GM23338 (cell line): ENCODE results near the gene PDLIM5. TPM values are rescaled to one million over a fixed set of nuclear protein-coding genes. Genes with fewer than 3 reads are reported as not detected.

Source experiments
- ATAC-seq: fragments of 200-7000 bp; cut with Tn5 transposase; 3 replicates; pipeline ENCODE4 v1.9.1; 2020
- DNase-seq: peaks from one replicate; pipeline ENCODE4 v3.0.0-alpha.2; 2015; ENCODE audit warnings: low spot score
- H2AFZ ChIP-seq: fragments of 200-600 bp; sonication (generic); 2 replicates; pipeline ENCODE4 v1.8.0; 2016; ENCODE audit warnings: antibody characterized with exemption, mild to moderate bottlenecking, moderate library complexity
- H3F3A ChIP-seq: fragments of 200-600 bp; sonication (generic); replicated peaks from 2 replicates; pipeline ENCODE4 v1.8.0; 2017; ENCODE audit warnings: antibody characterized with exemption, mixed run types, low read depth
- H3K27ac ChIP-seq: fragments of 200-600 bp; sonication (generic); 2 replicates; pipeline ENCODE4 v1.6.1; 2016; ENCODE audit warnings: low read depth
- H3K27me3 ChIP-seq: fragments of 200-600 bp; sonication (generic); 2 replicates; pipeline ENCODE4 v1.8.0; 2016; ENCODE audit warnings: mild to moderate bottlenecking, mixed run types, moderate library complexity; ENCODE audit not compliant: insufficient read depth
- H3K36me3 ChIP-seq: fragments of 200-600 bp; sonication (generic); 2 replicates; pipeline ENCODE4 v1.8.0; 2016; ENCODE audit warnings: mild to moderate bottlenecking; ENCODE audit not compliant: insufficient read depth
- H3K4me1 ChIP-seq: fragments of 200-600 bp; sonication (generic); 2 replicates; pipeline ENCODE4 v1.8.0; 2016; ENCODE audit warnings: mild to moderate bottlenecking, moderate library complexity; ENCODE audit not compliant: insufficient read depth
- H3K4me2 ChIP-seq: fragments of 200-600 bp; sonication (generic); 2 replicates; pipeline ENCODE4 v1.7.1; 2017; ENCODE audit warnings: mixed run types
- H3K4me3 ChIP-seq: fragments of 200-600 bp; sonication (generic); 2 replicates; pipeline ENCODE4 v1.6.1; 2016; ENCODE audit warnings: mixed run types
- H3K79me2 ChIP-seq: fragments of 200-600 bp; sonication (generic); replicated peaks from 2 replicates; pipeline ENCODE4 v1.8.0; 2017; ENCODE audit warnings: mild to moderate bottlenecking; ENCODE audit not compliant: insufficient read depth
- H3K9me2 ChIP-seq: fragments of 200-600 bp; sonication (generic); 2 replicates; pipeline ENCODE4 v1.8.0; 2017; ENCODE audit not compliant: insufficient read depth
- H4K20me1 ChIP-seq: fragments of 200-600 bp; sonication (generic); replicated peaks from 2 replicates; pipeline ENCODE4 v1.8.0; 2017; ENCODE audit warnings: mild to moderate bottlenecking; ENCODE audit not compliant: insufficient read depth
- H3K27ac Mint-ChIP-seq: 2 replicates; pipeline ENCODE4 v1.8.0; 2020; ENCODE audit warnings: inconsistent platforms, mild to moderate bottlenecking, moderate library complexity, mixed read lengths
- H3K27me3 Mint-ChIP-seq: 3 replicates; pipeline ENCODE4 v1.8.0; 2022; ENCODE audit warnings: low read depth, mild to moderate bottlenecking, moderate library complexity, mixed read lengths, inconsistent platforms; ENCODE audit not compliant: insufficient read depth, poor library complexity
- H3K36me3 Mint-ChIP-seq: 3 replicates; pipeline ENCODE4 v1.8.0; 2021; ENCODE audit warnings: low read depth, mild to moderate bottlenecking, inconsistent platforms, moderate library complexity, mixed read lengths
- H3K4me1 Mint-ChIP-seq: 3 replicates; pipeline ENCODE4 v1.8.0; 2020; ENCODE audit warnings: mild to moderate bottlenecking, inconsistent platforms, mixed read lengths
- H3K4me3 Mint-ChIP-seq: 3 replicates; pipeline ENCODE4 v1.8.0; 2021; ENCODE audit warnings: moderate library complexity, mild to moderate bottlenecking, inconsistent platforms, mixed read lengths
- H3K9me3 Mint-ChIP-seq: 3 replicates; pipeline ENCODE4 v1.8.0; 2020; ENCODE audit warnings: moderate library complexity, mild to moderate bottlenecking, inconsistent platforms, mixed read lengths
- CREB1 ChIP-seq: fragments of 250-450 bp; sonication (Bioruptor Pico); IDR thresholded peaks from 2 replicates; pipeline ENCODE4 v1.5.0; 2020; ENCODE audit warnings: low read depth, mild to moderate bottlenecking, moderate library complexity
- EZH2 ChIP-seq: fragments of 200-600 bp; sonication (generic); IDR thresholded peaks from one replicate; pipeline ENCODE4 v1.8.0; 2017; ENCODE audit warnings: antibody characterized with exemption, mild to moderate bottlenecking, low read depth; ENCODE audit not compliant: unreplicated experiment
- EZH2phosphoT487 ChIP-seq: fragments of 200-600 bp; sonication (generic); IDR thresholded peaks from one replicate; pipeline ENCODE4 v1.8.1; 2018; ENCODE audit warnings: antibody characterized with exemption; ENCODE audit not compliant: unreplicated experiment
- JUNB ChIP-seq: IDR thresholded peaks from one replicate; pipeline ENCODE4 v1.6.1; 2016; ENCODE audit warnings: antibody characterized with exemption; ENCODE audit not compliant: unreplicated experiment
- NANOG ChIP-seq: IDR thresholded peaks from 2 replicates; pipeline ENCODE4 v1.6.1; 2016; ENCODE audit warnings: antibody characterized with exemption, borderline replicate concordance
- POLR2AphosphoS5 ChIP-seq: IDR thresholded peaks from 2 replicates; pipeline ENCODE4 v1.6.1; 2016; ENCODE audit warnings: antibody characterized with exemption, low read depth
- REST ChIP-seq: IDR thresholded peaks from one replicate; pipeline ENCODE4 v1.6.1; 2018; ENCODE audit warnings: antibody characterized with exemption; ENCODE audit not compliant: unreplicated experiment
- STAT1 ChIP-seq: IDR thresholded peaks from one replicate; pipeline ENCODE4 v1.6.1; 2016; ENCODE audit warnings: antibody characterized with exemption; ENCODE audit not compliant: unreplicated experiment
- ZNF114 ChIP-seq: fragments of 250-450 bp; sonication (Bioruptor Pico); IDR thresholded peaks from 2 replicates; pipeline ENCODE4 v1.5.0; 2020; ENCODE audit warnings: mild to moderate bottlenecking, moderate library complexity
- ZNF331 ChIP-seq: fragments of 250-450 bp; sonication (Bioruptor Pico); IDR thresholded peaks from 2 replicates; pipeline ENCODE4 v1.5.0; 2020; ENCODE audit warnings: low read depth, mild to moderate bottlenecking, moderate library complexity
- polyA plus RNA-seq: library from polyadenylated mRNA; unstranded; fragments of >200 nt; fragmentation: Nextera tagmentation; extraction: Ambion mirVana; gene quantifications from 2 replicates; pipeline ENCODE4 v1.2.1, GENCODE V29; 2016
- total RNA-seq: library from RNA; depleted of rRNA; stranded (reverse); fragments of >200 nt; shearing (Covaris generic); gene quantifications from 2 replicates; pipeline ENCODE4 v1.2.3, GENCODE V29; 2014
- TF ChIP-seq, protein P1 (sequence below): fragments of 250-450 bp; sonication (Bioruptor Pico); IDR thresholded peaks from 2 replicates; pipeline ENCODE4 v1.5.0; 2020; ENCODE audit warnings: mild to moderate bottlenecking, moderate library complexity
- TF ChIP-seq, protein P2 (sequence below): IDR thresholded peaks from 2 replicates; pipeline ENCODE4 v1.6.1; 2016; ENCODE audit warnings: antibody characterized with exemption
- TF ChIP-seq, protein P3 (sequence below), 2 experiments: fragments of 200-600 bp in 1 of 2; sonication (generic) in 1 of 2; conservative IDR thresholded peaks; 2 replicates each; pipeline versions ENCODE4 v1.5.1 to v1.6.1; 2016 to 2017; ENCODE audit warnings: antibody characterized with exemption in 2 of 2, low read depth in 2 of 2, mild to moderate bottlenecking in 2 of 2, moderate library complexity in 1 of 2

Gene PDLIM5
- total and polyA plus RNA-seq, 2 experiments from 2014 or later, result 45.2 to 53.0 TPM

DNA sequence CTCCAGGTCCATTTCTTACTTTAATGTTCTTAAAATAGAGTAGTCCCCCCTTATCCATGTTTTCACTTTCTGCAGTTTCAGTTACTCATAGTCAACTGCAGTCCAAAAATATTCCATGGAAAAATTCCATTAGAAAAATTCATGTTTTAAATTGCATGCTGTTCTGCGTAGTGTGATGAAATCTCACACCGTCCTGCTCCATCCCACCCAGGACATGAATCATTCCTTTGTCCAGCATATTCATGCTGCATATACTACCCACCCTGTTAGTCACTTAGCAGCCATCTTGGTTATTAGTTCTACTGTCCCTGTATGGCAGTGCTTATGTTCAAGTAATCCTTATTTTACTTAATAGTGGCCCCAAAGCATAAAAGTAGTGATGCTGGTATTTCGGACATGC lies 5.4 kb upstream of the PDLIM5 start:
- Histone ChIP-seq H2AFZ (no peak overlapping the region), H3K4me3 (no peak overlapping the region), H3K27me3 (peaks cover 5% of the 10 kb centered on the region; the same call in 1 of the 2 replicates), H4K20me1 (no peaks in the 10 kb centered on the region), H3K36me3 (no peaks in the 10 kb centered on the region), H3K4me1 (no peaks in the 10 kb centered on the region; the same call in 1 of the 2 replicates), H3K79me2 (no peaks in the 10 kb centered on the region), H3K9me2 (0 out of 2 replicates have a peak, but pooled peaks cover 3% of the 10 kb centered on the region), H3K27ac (no peak overlapping the region), H3F3A (no peaks in the 10 kb centered on the region), H3K4me2 (no peak overlapping the region)
- TF ChIP-seq, protein P1, sequence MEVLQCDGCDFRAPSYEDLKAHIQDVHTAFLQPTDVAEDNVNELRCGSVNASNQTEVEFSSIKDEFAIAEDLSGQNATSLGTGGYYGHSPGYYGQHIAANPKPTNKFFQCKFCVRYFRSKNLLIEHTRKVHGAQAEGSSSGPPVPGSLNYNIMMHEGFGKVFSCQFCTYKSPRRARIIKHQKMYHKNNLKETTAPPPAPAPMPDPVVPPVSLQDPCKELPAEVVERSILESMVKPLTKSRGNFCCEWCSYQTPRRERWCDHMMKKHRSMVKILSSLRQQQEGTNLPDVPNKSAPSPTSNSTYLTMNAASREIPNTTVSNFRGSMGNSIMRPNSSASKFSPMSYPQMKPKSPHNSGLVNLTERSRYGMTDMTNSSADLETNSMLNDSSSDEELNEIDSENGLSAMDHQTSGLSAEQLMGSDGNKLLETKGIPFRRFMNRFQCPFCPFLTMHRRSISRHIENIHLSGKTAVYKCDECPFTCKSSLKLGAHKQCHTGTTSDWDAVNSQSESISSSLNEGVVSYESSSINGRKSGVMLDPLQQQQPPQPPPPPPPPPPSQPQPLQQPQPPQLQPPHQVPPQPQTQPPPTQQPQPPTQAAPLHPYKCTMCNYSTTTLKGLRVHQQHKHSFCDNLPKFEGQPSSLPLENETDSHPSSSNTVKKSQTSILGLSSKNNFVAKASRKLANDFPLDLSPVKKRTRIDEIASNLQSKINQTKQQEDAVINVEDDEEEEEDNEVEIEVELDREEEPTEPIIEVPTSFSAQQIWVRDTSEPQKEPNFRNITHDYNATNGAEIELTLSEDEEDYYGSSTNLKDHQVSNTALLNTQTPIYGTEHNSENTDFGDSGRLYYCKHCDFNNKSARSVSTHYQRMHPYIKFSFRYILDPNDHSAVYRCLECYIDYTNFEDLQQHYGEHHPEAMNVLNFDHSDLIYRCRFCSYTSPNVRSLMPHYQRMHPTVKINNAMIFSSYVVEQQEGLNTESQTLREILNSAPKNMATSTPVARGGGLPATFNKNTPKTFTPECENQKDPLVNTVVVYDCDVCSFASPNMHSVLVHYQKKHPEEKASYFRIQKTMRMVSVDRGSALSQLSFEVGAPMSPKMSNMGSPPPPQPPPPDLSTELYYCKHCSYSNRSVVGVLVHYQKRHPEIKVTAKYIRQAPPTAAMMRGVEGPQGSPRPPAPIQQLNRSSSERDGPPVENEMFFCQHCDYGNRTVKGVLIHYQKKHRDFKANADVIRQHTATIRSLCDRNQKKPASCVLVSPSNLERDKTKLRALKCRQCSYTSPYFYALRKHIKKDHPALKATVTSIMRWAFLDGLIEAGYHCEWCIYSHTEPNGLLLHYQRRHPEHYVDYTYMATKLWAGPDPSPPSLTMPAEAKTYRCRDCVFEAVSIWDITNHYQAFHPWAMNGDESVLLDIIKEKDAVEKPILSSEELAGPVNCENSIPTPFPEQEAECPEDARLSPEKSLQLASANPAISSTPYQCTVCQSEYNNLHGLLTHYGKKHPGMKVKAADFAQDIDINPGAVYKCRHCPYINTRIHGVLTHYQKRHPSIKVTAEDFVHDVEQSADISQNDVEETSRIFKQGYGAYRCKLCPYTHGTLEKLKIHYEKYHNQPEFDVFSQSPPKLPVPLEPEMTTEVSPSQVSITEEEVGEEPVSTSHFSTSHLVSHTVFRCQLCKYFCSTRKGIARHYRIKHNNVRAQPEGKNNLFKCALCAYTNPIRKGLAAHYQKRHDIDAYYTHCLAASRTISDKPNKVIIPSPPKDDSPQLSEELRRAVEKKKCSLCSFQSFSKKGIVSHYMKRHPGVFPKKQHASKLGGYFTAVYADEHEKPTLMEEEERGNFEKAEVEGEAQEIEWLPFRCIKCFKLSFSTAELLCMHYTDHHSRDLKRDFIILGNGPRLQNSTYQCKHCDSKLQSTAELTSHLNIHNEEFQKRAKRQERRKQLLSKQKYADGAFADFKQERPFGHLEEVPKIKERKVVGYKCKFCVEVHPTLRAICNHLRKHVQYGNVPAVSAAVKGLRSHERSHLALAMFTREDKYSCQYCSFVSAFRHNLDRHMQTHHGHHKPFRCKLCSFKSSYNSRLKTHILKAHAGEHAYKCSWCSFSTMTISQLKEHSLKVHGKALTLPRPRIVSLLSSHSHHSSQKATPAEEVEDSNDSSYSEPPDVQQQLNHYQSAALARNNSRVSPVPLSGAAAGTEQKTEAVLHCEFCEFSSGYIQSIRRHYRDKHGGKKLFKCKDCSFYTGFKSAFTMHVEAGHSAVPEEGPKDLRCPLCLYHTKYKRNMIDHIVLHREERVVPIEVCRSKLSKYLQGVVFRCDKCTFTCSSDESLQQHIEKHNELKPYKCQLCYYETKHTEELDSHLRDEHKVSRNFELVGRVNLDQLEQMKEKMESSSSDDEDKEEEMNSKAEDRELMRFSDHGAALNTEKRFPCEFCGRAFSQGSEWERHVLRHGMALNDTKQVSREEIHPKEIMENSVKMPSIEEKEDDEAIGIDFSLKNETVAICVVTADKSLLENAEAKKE (CRISPR knock-in tag), result no peak
- TF ChIP-seq, protein P2, sequence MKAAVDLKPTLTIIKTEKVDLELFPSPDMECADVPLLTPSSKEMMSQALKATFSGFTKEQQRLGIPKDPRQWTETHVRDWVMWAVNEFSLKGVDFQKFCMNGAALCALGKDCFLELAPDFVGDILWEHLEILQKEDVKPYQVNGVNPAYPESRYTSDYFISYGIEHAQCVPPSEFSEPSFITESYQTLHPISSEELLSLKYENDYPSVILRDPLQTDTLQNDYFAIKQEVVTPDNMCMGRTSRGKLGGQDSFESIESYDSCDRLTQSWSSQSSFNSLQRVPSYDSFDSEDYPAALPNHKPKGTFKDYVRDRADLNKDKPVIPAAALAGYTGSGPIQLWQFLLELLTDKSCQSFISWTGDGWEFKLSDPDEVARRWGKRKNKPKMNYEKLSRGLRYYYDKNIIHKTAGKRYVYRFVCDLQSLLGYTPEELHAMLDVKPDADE, result no peak
- TF ChIP-seq JUNB (no peak), NANOG (no peak), ZNF331 (CRISPR knock-in tag) (no peak), CREB1 (CRISPR knock-in tag) (no peak), REST (no peak), EZH2phosphoT487 (no peak), EZH2 (no peak), POLR2AphosphoS5 (no peak), STAT1 (no peak), ZNF114 (CRISPR knock-in tag) (no peak)
- TF ChIP-seq, protein P3, sequence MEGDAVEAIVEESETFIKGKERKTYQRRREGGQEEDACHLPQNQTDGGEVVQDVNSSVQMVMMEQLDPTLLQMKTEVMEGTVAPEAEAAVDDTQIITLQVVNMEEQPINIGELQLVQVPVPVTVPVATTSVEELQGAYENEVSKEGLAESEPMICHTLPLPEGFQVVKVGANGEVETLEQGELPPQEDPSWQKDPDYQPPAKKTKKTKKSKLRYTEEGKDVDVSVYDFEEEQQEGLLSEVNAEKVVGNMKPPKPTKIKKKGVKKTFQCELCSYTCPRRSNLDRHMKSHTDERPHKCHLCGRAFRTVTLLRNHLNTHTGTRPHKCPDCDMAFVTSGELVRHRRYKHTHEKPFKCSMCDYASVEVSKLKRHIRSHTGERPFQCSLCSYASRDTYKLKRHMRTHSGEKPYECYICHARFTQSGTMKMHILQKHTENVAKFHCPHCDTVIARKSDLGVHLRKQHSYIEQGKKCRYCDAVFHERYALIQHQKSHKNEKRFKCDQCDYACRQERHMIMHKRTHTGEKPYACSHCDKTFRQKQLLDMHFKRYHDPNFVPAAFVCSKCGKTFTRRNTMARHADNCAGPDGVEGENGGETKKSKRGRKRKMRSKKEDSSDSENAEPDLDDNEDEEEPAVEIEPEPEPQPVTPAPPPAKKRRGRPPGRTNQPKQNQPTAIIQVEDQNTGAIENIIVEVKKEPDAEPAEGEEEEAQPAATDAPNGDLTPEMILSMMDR (conservative IDR thresholded peaks at IDR 0.05; ENCODE audit: low read depth in 2 of 2), result no peak
- Mint-ChIP-seq H3K36me3 (no peaks in the 10 kb centered on the region), H3K27me3 (peaks cover 7% of the 10 kb centered on the region), H3K4me3 (no peak overlapping the region), H3K9me3 (no peaks in the 10 kb centered on the region), H3K4me1 (peaks cover 4% of the 10 kb centered on the region; the same call in 2 of the 3 replicates), H3K27ac (no peak overlapping the region)
- no peak for DNase-seq
- no peak for ATAC-seq
